K562 (cell line): Measurements from ENCODE around the gene ZNF628. TPM values are rescaled to one million over a fixed set of nuclear protein-coding genes. Genes with fewer than 3 reads are reported as not detected.

ENCODE experiments used
- ARID2 ChIP-seq: fragments of 450-650 bp; IDR thresholded peaks from 2 replicates; pipeline ENCODE4 v1.6.1; 2017; ENCODE audit warnings: antibody characterized with exemption, mild to moderate bottlenecking
- BRCA1 ChIP-seq, 2 experiments: fragments of 450-650 bp in 1 of 2; sonication (generic) in 1 of 2; formaldehyde crosslinking in 1 of 2; IDR thresholded peaks; 2 replicates each; pipeline versions ENCODE4 v1.5.0 to v1.6.1; 2017 to 2020; ENCODE audit warnings: mild to moderate bottlenecking in 1 of 2, missing genetic modification reagents in 1 of 2
- CBFB ChIP-seq: sonication (generic); formaldehyde crosslinking; IDR thresholded peaks from 2 replicates; pipeline ENCODE4 v1.4.0; 2020; ENCODE audit warnings: mild to moderate bottlenecking, missing genetic modification reagents
- CREB1 ChIP-seq, 2 experiments: sonication (generic) in 1 of 2; formaldehyde crosslinking in 1 of 2; IDR thresholded peaks; 2 replicates each; pipeline versions ENCODE4 v1.6.1 to v1.8.0; 2012 to 2022; ENCODE audit warnings: inconsistent platforms in 1 of 2, mild to moderate bottlenecking in 1 of 2, missing genetic modification reagents in 1 of 2, moderate library complexity in 1 of 2
- GABPB1 ChIP-seq: sonication (generic); formaldehyde crosslinking; IDR thresholded peaks from 2 replicates; pipeline ENCODE4 v1.8.0; 2022; ENCODE audit warnings: mild to moderate bottlenecking, missing genetic modification reagents
- HDAC1 ChIP-seq, 2 experiments: fragments of 450-650 bp; IDR thresholded peaks; 2 replicates each; pipeline ENCODE4 v1.6.1; 2016 to 2017; ENCODE audit warnings: inconsistent platforms in 1 of 2, mild to moderate bottlenecking in 1 of 2, moderate library complexity in 1 of 2
- JUNB ChIP-seq: fragments of 450-650 bp; formaldehyde crosslinking; conservative IDR thresholded peaks from 2 replicates; pipeline ENCODE4 v1.4.0; 2020; ENCODE audit warnings: mild to moderate bottlenecking
- MCM2 ChIP-seq: fragments of 450-650 bp; IDR thresholded peaks from 2 replicates; pipeline ENCODE4 v1.6.1; 2017; ENCODE audit warnings: low read depth, mild to moderate bottlenecking
- NRF1 ChIP-seq, 2 experiments: fragments of 450-650 bp; IDR thresholded peaks in 1 of 2; conservative IDR thresholded peaks in 1 of 2; 2 replicates each; pipeline ENCODE4 v1.6.1; 2014; ENCODE audit warnings: mild to moderate bottlenecking in 2 of 2
- PTTG1 ChIP-seq: fragments of 450-650 bp; IDR thresholded peaks from 2 replicates; pipeline ENCODE4 v1.6.1; 2016; ENCODE audit warnings: low read depth, mild to moderate bottlenecking, missing genetic modification characterization, missing compliant biosample characterization
- RBBP5 ChIP-seq: fragments of 200-600 bp; sonication (generic); IDR thresholded peaks from 2 replicates; pipeline ENCODE4 v1.6.1; 2012; ENCODE audit warnings: borderline replicate concordance, mild to moderate bottlenecking, low read length, control low read depth, inconsistent platforms; ENCODE audit not compliant: insufficient read depth, poor library complexity, severe bottlenecking
- TBL1XR1 ChIP-seq, 2 experiments: IDR thresholded peaks; 2 replicates each; pipeline ENCODE4 v1.6.1; 2012; ENCODE audit warnings: improper control_type of control experiment in 2 of 2, low read length in 2 of 2, mild to moderate bottlenecking in 1 of 2
- USF2 ChIP-seq: sonication (generic); formaldehyde crosslinking; IDR thresholded peaks from 2 replicates; pipeline ENCODE4 v1.5.0; 2020; ENCODE audit warnings: missing genetic modification reagents
- polyA plus RNA-seq, 8 experiments: library from polyadenylated mRNA; depleted of rRNA in 4 of 8; stranded (reverse) in 5 of 8; unstranded in 3 of 8; fragments of >200 nt; fragmentation: Nextera tagmentation in 2 of 8; fragmentation: Illumina TruSeq in 1 of 8; extraction: Ambion mirVana in 2 of 8; extraction: Trizol in 1 of 8; gene quantifications; 2 replicates each; pipeline versions ENCODE4 v1.2.1 to v1.2.3, GENCODE V29; 2011 to 2014; ENCODE audit warnings: inconsistent platforms in 1 of 8, missing spikeins in 1 of 8
- total RNA-seq, 7 experiments: library from RNA; depleted of rRNA in 6 of 7; stranded (reverse); fragments of >200 nt in 6 of 7; fragmentation: Illumina TruSeq in 2 of 7; extraction: Trizol in 2 of 7; gene quantifications; 2 replicates each; pipeline versions ENCODE4 v1.2.1 to v1.2.3, GENCODE V29; 2011 to 2021; ENCODE audit warnings: low replicate concordance in 1 of 7
- TF ChIP-seq, protein P1 (sequence below): sonication (generic); formaldehyde crosslinking; IDR thresholded peaks from 2 replicates; pipeline ENCODE4 v1.8.0; 2022; ENCODE audit warnings: mild to moderate bottlenecking, missing genetic modification reagents

Gene ZNF628
- total and polyA plus RNA-seq, 9 of the 15 experiments (the other 6 are each of a cell fraction or from before 2014, with no cell fraction given) = 0.13 to 13.6 (median 2.2) TPM; not detected in 3

- TF ChIP-seq ARID2 = no peak
- TF ChIP-seq TBL1XR1 (IDR thresholded peaks at IDR 0.05; ENCODE audit: low read length in 2 of 2) = no peak
- 0 out of 4 replicates have a peak, but pooled peaks of 1 of the 2 experiments have one; percentile 30 for TF ChIP-seq NRF1 (conservative IDR thresholded peaks at IDR 0.05 in 1 of 2, IDR thresholded peaks at IDR 0.05 in 1 of 2)
- TF ChIP-seq GABPB1 (CRISPR knock-in tag) = peak; percentile 40; the same call in 1 of the 2 replicates
- TF ChIP-seq MCM2 = no peak
- no peak for TF ChIP-seq RBBP5
- no peak for TF ChIP-seq USF2
- TF ChIP-seq, protein P1, sequence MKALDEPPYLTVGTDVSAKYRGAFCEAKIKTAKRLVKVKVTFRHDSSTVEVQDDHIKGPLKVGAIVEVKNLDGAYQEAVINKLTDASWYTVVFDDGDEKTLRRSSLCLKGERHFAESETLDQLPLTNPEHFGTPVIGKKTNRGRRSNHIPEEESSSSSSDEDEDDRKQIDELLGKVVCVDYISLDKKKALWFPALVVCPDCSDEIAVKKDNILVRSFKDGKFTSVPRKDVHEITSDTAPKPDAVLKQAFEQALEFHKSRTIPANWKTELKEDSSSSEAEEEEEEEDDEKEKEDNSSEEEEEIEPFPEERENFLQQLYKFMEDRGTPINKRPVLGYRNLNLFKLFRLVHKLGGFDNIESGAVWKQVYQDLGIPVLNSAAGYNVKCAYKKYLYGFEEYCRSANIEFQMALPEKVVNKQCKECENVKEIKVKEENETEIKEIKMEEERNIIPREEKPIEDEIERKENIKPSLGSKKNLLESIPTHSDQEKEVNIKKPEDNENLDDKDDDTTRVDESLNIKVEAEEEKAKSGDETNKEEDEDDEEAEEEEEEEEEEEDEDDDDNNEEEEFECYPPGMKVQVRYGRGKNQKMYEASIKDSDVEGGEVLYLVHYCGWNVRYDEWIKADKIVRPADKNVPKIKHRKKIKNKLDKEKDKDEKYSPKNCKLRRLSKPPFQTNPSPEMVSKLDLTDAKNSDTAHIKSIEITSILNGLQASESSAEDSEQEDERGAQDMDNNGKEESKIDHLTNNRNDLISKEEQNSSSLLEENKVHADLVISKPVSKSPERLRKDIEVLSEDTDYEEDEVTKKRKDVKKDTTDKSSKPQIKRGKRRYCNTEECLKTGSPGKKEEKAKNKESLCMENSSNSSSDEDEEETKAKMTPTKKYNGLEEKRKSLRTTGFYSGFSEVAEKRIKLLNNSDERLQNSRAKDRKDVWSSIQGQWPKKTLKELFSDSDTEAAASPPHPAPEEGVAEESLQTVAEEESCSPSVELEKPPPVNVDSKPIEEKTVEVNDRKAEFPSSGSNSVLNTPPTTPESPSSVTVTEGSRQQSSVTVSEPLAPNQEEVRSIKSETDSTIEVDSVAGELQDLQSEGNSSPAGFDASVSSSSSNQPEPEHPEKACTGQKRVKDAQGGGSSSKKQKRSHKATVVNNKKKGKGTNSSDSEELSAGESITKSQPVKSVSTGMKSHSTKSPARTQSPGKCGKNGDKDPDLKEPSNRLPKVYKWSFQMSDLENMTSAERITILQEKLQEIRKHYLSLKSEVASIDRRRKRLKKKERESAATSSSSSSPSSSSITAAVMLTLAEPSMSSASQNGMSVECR (CRISPR knock-in tag) = peak; percentile 74; the same call in 1 of the 2 replicates
- TF ChIP-seq HDAC1 (IDR thresholded peaks at IDR 0.05) = peak in 1 of 2 experiments; percentile 41; a peak in 1 of 4 replicates
- no peak for TF ChIP-seq JUNB
- no peak for TF ChIP-seq CREB1 (IDR thresholded peaks at IDR 0.05)
- TF ChIP-seq CREB1 (CRISPR knock-in tag; IDR thresholded peaks at IDR 0.05) = 0 out of 2 replicates have a peak, but pooled peaks have one; percentile 36
- TF ChIP-seq PTTG1 (tag) = no peak
- peak; percentile 63; the same call in 1 of the 2 replicates for TF ChIP-seq CBFB
- TF ChIP-seq BRCA1 (IDR thresholded peaks at IDR 0.05) = no peak
- TF ChIP-seq BRCA1 (CRISPR knock-in tag; IDR thresholded peaks at IDR 0.05) = 0 out of 2 replicates have a peak, but pooled peaks have one; percentile 65
These were observed 28.8 kb upstream of the ZNF628 start (continued) for GRCh38 chr19:55447421-55448174.
